Measurements from ENCODE around the gene ZEB2. TPM values are rescaled to one million over a fixed set of nuclear protein-coding genes. Genes with fewer than 3 reads are reported as not detected.

ZEB2 gene
- polyA plus RNA-seq, 3 donors, result 110 to 132 (median 126) TPM

DNA sequence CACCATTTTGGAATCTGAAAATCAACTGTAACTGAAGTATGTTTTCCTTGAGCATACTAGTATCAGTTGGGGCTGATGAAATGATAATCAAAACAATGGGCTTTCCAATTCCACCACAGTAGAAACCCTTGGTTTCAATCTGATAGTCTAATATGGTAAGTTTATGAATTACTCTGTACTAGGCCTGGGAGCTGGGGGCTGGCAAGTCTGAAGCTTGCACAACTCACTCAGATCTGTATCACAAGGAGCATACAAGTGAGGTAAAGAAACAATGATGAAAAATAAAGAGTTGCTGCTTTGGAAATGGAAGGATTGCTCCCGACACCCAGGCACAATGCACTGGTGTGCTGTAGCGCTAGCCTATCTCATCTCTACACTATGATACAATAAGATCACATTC, 19.4 kb downstream of the ZEB2 start:
- DNase-seq, result no peak

DNA sequence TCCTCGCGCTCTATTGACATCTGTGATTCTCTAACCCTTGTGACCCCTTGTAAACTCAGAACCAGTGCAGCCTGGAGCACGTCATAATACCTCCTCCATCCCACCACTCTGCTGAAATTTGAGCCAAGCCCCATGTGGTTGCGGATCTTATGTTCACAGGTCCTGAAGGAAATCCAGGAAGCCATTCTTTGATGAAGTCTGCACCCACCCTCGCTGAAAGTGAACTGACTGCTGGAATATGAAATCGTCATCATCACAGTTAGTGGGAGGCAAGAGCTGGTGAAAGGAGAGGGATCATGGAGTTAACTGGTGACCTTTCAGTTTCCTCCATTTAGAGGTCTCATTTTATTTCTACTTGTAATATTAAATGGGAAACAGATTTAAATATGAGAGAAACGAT, 21.6 kb downstream of the ZEB2 start:
- no peak for DNase-seq

DNA sequence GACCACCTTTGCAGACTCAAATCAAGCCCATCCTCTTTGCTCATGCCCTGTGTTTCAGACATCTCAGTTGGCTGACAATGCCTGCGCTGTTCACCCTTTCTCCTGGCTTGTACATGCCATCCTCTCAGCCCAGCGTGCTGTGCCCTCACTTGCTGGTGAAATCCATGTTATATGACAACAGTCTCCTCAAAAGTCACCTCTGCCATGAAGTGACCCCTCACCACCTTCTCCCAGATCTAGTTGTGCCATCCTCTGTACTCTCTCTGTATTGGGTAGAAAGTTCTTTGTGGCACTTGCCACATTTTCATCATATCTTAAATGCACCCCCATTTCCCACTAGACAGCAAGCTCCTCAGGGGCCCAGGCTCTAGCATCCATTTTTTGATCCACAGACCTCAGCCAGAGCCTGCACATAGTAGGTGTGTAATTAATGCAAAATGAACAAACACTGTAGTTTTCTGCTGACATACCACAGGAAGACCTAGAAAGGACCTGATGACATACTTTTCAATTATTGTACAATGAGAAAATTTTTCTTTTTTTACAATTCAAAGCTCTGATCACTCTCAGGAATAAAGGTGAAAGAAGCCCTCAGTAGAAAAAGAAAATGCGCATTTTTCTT, 22.8 kb downstream of the ZEB2 start:
- no peak for DNase-seq

DNA sequence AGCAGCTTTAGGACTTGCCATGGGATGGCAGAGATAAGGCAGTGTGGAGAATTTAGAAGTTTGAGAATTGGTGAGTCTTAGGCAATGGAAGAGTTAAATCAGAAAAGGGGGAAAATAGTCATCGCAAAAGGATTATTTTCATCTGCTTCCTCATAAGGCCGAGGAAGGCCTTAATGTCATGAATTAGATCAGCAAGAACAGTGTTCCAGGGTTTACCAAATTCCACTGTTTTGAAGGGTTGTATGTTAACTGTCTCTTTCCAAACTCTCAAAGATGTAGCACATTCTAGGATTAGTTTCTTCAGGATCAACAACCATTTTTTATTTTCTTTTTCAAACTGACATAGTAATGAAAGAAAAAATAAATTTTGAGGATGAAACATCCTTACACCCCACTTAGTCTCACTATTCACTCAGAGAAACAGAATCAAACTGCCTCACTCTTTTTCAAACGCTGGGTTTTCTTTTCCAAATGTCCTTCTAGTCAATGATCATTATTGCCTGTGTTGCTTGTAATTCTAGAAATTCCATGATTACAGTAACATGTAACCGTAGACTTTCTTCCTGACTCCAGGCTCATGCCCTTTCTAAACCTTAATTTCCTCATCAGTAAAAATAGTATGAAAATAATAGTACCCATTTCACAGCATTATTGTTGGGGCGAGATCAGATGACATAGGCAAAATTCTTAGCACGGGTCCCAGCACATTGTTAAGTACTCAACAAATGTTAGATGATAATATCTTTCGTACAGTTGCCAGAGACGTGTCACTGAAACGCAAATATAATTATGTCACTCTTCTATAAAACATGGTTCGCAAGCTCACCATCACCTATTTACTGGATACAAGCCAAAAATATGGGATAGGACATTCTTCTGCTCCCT, 23.6 kb downstream of the ZEB2 start:
- DNase-seq, result no peak

DNA sequence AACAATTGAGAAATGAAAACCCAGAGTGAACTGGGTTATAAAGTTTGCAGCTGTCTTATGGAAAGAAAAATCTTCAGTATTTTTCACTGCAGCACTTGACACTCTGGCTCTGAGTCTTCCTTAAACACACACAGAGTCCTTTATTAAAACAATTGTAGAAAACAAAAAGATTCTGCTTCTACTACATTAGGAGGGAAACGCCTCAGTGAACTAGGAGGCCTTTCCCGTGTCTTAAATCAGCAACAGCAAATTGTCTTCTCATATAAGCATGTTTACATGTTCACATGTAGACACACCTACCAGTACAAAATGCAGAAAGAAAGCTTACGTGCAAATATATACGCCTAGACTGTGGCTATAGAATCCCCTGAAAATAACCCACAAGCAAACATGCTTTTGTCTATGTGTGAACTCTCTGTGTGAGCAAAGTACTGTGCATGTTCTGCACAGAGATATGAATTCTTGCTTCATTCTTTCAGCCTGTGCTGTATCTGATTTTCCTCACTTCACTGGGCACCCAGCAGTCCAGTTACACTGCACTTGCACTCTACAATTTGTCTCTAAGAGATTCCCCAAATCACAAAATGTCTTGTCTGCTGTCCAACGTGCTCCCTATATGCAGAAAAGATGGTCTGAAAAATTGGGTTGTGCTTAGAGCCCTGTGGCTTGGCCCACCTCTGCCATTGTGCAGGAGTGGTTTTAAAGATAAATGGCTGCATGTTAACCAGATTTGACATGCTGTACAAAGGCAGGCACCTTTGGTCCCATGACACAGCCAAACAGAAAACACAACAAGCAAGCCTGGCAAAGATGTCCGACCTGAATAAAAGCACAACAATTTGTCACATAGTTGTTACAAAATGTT, 24.5 kb downstream of the ZEB2 start:
- DNase-seq, result no peak

DNA sequence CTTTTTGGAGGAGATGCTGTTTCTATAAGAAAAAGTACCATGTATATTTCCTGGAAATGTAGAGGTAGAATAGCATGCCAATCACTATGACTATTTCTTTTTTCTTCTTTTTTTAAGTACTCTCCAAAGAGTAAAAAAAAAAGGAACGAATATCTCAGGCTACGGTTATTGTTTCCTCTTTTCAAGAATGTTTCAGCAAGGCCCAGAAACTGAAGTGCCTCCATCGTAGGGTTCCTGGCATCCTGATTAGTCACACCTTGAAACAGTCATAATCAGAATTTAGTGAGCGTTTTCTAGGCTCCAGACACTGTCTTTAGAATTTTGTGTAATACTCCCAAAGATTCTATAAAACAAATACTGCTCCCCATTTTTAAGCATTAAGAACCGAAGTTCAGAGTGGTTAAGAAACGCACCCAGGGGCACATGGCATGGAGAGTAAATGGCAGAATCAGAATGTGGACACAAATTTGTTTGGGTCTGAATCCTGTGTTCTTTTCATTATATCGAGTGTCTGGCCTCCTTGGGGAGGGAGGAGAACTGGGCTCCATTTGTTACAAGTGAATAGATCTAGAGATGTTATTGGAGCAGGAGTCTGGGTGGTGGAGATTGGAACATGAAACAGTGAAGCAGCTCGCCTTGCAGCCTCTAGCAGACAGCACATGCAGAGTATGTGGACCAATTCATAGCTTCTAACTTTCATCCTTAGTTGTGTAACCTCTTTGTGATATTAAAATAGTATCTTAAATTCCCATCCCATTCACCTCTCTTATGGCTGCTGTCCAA, 26.7 kb downstream of the ZEB2 start:
- no peak for DNase-seq

DNA sequence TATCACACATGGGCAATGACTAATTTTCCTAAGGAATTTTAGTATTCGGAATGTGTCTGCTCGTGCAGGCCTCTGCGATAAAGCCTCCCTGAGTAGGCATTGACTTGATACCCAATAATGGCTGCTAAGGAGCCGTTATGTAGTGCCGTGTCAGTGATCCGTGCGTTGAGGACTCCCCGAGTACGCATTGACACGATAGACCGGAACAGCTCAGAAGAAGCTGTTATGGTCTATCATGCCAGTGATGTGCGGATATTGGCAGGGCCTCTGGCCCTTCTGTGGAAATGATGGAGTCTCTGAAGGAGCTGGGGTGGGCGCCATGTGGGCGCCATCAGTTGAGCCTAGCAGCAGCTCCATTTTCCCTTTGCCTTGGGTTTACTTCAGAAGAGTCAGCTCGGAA, 29.1 kb downstream of the ZEB2 start:
- no peak for DNase-seq

DNA sequence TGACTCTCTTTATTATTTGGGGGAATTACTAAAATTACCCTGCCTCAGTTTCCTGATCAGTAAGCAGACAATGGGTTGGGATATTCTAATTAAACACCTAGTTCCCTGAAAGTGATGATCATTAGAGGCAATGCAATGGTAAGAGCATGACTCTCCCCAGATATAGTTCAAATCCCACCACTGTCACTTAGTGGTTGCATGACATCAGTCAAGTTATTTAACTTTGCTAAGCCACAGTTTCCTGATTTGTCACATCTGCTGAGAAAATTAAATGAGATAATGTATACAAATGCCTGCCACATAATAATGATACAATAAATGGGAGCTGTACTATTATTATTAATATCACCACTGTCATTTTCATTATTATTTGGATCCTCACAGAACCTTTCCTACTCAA, 29.9 kb downstream of the ZEB2 start:
- DNase-seq, result no peak

DNA sequence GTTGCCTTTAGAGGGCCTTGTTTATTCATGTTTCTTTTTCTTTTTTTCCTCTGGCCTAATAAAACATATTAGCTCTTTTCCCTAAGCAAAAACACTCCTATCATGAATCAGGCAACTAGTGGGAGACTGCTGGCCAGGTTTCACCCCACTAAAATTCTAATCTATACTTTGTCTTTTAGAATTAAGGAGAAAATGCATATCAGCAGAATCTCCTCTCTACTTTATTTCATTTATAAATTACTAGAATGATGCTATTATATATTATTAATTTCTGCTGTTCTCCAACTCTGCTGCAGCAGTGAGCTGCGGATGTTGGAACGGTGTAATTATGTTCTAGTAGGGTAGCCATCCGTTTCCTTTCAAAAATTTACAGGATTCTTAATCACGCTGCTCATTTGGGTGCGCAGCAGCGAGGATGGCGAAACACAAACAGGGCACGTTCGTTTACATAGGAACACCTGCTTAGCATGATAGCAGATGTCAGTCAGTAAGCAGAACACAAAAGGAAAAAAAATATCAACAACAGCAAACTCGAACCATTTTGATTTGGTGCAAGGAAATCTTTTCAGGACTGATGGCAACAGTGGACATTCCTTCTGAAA, 30.5 kb downstream of the ZEB2 start:
- no peak for DNase-seq

DNA sequence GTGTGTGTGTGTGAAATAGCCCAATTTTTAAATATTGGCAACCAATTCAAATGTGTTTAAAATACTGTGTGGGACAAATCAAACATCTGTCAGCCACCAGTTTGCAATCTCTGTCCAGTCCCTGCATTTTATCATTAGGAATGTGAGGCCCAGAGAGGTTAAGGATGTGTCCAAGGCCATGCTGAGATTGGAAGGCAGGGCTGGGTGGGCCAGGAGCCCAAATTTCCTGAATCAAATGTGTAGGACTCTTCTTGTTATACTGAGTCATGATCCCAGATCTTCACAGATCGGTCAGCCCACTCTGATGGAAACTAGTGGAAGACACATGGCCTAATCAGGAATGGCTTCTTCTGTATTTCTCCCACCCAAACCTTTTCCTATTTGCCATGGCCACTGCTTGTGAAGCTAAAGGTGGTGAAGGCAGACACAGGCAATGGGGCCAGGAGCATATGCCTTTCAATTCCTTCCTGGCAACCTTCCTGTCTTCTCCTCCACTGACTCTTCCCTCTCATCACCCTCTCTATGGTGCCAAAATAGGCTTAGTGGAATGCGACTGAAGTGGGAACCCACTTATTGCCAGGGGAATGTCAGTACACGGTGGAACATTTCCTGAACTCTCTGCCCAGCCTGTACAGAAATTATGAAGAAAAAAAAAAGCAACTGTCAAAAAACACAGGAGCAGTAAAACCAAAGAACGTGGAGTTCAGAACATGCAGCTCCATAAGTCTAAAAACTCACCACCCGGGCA, 35.5 kb downstream of the ZEB2 start:
- no peak for DNase-seq

DNA sequence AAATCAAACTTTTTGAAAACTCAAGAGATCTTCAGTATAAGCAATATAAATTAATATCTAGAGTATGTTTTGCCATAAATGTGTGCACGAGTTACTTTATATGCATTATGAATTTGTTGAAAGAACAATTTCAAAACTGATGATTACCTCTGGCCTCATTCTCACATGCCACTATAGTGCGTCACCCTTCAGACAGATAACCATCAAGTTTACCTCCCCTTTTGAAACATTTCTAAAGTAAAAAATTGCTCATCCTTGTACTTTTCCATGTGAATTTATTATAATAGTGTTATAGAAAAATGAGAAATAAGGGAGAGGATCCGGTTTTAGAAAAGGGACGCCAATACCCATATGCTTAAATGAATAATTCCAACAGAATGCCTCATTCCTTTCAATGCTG, 38.3 kb downstream of the ZEB2 start:
- DNase-seq, result no peak

DNA sequence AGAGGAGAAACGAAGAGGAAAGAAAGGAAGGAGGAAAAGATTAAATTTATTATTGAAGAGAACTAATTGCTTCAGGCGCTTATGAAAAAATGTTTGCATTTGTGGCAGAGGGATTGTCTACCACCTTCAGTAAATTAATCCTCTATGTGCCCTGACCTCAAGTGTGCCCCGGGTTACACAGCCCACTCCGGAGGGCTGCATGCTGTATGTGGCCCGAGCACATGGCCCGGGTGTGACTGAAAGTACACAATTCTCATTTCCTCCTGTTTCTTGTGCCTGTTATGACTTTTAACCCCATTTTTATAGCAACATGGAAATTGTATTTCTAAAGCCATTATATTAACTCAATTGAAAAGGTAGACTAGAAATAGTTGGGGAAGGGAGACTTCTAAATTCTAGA, 38.8 kb downstream of the ZEB2 start:
- DNase-seq, result no peak

DNA sequence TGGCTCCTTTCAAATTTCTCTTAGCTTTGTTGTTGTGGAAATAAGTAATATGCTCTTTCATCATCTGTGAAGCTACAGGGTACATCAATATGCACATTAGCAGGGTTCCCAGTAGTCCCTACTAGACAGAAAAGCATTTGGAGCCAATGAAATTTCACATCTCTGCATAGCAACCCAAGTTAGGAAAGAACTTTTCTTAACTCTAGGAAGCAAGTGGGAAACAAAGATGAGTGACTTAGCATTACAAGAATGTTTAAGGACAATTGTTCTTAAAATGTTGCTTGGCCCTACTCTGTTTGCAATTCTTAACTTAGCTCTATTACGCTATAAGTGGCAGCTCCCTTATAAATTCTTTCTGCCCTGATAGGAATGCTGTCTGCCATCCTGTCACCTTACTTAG, 39.6 kb downstream of the ZEB2 start:
- no peak for DNase-seq

DNA sequence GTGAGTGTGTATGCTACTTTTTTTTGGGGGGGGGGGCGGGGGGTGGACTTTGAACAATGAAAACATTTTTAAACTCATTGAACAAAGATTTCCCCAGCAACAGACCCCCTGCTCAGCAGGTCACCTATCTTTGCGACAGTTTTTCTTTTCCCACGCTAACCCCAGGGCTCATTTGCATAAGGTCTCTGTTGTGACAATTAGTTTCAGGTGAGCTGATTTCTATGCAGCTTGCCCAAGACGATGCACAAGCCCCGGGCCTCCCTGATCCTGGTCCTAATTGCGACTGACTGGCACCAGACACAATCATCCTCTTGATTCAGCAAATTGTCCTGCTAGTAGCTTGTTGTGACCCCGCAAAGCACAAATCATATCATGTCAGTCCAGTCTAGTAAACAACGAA, 40.3 kb downstream of the ZEB2 start:
- no peak for DNase-seq

DNA sequence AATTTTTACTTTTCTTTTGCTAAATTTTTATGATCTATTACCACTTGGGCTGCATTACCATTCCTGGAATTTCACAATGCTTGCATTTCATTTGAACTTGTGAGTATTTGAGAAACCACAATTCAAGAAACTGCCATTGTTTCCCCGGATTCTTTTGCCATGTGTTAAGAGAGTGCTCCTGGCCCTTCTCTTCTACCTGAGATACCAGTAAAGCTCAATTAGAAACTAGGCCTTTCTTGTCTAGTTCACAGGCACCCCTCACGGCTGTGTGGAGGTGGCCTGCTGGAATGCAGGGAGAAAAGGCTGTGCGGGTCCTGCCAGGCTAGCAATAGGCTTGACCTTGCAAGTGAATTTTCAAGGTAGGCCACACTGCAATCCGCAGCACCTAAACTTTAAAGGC, 40.8 kb downstream of the ZEB2 start:
- DNase-seq, result no peak

DNA sequence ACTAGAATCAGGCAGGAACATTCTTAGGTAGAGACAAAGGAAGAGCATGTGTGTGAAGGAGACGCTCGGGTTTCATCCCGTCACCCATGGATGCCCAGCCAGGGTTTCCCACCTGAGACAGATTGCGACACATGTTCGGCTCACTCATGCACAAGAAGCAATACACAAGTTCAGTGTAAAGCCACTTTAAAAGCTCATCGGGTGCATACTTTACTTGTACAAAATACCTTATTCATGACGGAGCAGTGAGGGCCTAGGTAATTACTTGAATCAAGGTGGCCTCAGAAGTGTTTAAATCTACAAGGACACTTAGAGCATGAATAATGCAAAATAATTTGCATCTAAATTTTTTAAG, 42.0 kb downstream of the ZEB2 start:
- DNase-seq, result peak; percentile 76

DNA sequence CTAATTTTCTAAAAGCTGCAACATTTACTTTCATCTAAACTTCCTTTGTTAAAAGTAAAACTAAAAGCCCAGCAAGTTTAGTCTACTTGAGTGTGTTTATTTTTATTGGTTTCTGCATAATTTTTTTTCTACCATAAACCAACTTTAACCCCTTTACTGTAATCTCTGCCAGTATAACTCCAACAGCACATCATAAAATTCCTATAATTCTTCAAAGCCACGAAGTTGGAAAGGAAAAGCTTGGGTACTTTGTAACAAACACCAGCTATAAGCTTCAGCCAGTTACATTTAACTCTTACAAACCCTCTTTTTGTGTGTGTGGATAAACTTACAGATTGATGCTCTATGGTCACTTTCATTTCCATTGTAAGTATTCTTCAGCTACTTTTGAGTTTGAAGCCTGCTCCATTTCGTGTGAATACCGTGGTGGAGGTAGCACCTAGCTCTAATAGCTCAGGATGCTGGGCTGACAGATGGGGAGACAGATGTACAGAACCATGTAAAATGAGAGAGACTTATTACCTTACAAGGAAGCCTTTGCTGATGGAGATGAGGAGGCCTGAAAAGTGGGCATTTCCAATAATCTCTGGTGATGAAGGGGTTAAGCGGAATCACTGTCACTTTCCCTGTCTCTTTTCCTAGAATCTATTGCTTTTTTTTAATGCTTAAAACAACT, 42.5 kb downstream of the ZEB2 start:
- no peak for DNase-seq

DNA sequence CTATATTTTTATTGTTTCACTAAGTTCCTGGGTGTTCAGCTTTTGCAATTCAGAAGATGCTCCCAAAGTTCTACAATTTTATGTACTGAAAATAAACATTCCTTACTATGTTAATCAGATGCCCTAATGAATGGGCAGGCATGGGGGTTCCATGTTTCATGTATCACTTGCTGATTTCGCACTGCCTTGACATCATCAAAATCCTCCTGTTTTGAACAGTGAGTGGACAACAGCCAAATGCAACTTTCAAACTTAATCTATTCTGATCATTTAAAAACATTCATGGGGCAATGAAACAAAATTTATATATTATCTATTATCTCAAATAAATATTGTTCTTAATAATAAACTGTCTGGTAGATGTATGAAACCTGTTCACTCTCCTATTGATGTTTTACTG, 43.2 kb downstream of the ZEB2 start:
- DNase-seq, result no peak

DNA sequence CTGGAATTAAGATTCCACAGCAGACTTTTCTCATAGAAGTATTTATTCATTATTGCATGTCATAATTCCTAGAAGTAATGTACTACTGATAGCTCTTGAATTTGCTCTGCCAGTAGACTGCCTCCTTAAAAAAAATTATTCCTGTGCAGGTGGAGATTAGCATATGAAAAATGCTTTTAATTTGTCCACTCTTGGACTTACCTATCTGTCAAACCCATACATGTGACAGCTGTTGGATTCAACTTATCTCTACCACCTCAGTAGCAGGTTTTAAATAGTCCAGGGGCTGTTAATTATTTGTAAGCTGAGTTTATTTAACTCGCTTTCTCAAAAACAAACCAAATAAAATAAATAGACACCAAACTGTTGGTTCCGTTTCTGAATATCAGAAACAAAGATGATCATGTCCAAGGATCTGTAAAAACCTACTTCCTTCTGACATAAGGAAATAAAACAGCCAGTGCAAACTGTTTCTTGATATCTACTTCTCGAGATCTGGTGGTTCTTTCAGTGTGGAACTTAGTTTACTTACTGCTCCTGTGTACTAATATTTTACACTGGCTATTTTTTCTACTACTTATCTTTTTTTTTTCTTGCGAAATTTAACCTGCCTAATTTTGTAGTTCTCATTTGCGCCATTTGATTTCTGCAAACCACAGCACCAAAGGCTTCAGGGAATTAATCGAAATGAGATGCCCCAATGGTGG, 44.2 kb downstream of the ZEB2 start:
- no peak for DNase-seq

DNA sequence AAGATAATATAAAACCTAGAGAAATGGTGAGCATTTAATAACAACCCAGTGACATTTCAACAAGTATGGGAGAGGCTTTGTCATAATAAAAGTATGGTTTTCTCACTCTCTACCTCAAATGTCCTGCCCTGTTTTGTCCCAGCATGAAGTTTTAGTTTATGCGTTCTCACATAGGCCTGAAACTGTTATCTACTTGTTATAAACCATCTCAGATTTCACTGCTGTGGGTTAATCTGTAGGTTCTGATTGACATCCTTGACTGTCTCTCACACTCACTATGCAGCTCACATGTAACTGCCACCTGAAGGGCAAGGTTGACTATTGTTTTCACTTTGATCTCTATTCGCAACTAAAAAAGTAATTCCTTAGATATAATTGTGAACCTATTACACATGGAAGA, 44.9 kb downstream of the ZEB2 start:
- no peak for DNase-seq

Data from renal pelvis (tissue), 4 donors.